ENCODE results near the gene PARK7.

DNA sequence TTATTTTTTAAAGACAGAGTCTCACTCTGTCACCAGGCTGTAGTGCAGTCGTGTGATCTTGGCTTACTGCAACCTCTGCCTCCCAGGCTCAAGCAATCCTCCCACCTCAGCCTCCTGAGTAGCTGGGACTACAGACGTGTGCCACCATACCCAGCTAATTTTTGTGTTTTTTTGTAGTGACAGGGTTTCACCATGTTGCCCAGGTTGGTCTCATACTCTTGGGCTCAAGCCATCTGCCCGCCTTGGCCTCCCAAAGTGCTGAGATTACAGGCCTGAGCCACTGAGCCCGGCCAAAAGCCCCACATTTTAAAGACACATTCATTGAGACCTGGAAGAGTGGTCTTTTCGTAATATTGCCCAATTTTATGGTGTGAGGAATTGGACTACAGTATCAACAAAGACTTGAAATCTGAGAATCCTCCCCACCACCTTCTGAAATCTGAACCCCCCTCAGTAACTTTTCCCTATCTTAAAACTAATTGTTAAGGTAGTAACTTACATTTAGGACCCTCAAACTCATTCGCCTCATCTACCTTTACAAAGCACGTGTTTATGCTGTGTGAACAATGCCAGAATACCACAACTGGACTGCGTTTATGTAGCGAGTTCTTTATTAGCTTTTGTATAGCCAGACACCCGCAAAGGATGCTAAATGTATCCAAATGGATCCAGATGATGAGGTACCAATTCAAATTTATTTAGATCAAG lies 61.9 kb downstream of the PARK7 start:
- TF ChIP-seq, protein P1, sequence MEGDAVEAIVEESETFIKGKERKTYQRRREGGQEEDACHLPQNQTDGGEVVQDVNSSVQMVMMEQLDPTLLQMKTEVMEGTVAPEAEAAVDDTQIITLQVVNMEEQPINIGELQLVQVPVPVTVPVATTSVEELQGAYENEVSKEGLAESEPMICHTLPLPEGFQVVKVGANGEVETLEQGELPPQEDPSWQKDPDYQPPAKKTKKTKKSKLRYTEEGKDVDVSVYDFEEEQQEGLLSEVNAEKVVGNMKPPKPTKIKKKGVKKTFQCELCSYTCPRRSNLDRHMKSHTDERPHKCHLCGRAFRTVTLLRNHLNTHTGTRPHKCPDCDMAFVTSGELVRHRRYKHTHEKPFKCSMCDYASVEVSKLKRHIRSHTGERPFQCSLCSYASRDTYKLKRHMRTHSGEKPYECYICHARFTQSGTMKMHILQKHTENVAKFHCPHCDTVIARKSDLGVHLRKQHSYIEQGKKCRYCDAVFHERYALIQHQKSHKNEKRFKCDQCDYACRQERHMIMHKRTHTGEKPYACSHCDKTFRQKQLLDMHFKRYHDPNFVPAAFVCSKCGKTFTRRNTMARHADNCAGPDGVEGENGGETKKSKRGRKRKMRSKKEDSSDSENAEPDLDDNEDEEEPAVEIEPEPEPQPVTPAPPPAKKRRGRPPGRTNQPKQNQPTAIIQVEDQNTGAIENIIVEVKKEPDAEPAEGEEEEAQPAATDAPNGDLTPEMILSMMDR (IDR thresholded peaks at IDR 0.05): no peak
- no peak for TF ChIP-seq POLR2A (IDR thresholded peaks at IDR 0.05)

Measured in Peyer's patch (tissue), 4 donors.